Progenitor cell of endocrine pancreas (in vitro differentiated cells): ENCODE results near the gene COX7B. TPM values are rescaled to one million over a fixed set of nuclear protein-coding genes. Genes with fewer than 3 reads are reported as not detected.
A peak's percentile ranks its signal among the peaks of the same experiment; 100 is the strongest.

Experiments
- DNase-seq: peaks from one replicate; pipeline ENCODE4 v3.0.0; 2021; ENCODE audit warnings: low spot score; ENCODE audit not compliant: unreplicated experiment
- H3K27ac Mint-ChIP-seq: 2 replicates; pipeline ENCODE4 v1.8.0; 2021; ENCODE audit warnings: mild to moderate bottlenecking, moderate library complexity, mixed read lengths
- H3K27me3 Mint-ChIP-seq: 2 replicates; pipeline ENCODE4 v1.8.0; 2021; ENCODE audit warnings: mixed read lengths
- H3K36me3 Mint-ChIP-seq: 2 replicates; pipeline ENCODE4 v1.8.0; 2022; ENCODE audit warnings: mixed read lengths; ENCODE audit not compliant: insufficient read depth
- H3K4me1 Mint-ChIP-seq: 2 replicates; pipeline ENCODE4 v1.8.0; 2021; ENCODE audit warnings: low read depth, mixed read lengths
- H3K4me3 Mint-ChIP-seq: 2 replicates; pipeline ENCODE4 v1.8.0; 2021; ENCODE audit warnings: low read depth, mild to moderate bottlenecking, moderate library complexity, mixed read lengths
- H3K9me3 Mint-ChIP-seq: 2 replicates; pipeline ENCODE4 v1.8.0; 2021; ENCODE audit warnings: low read depth, mixed read lengths
- total RNA-seq: library from RNA; stranded (reverse); gene quantifications from 2 replicates; pipeline ENCODE4 v1.2.1, GENCODE V29; 2021
- TF ChIP-seq, protein P1 (sequence below): fragments of 200-600 bp; sonication (generic); IDR thresholded peaks from one replicate; pipeline ENCODE4 v1.5.0; 2021; ENCODE audit warnings: antibody characterized with exemption, mild to moderate bottlenecking; ENCODE audit not compliant: unreplicated experiment

Gene COX7B
- total RNA-seq, 1 donor from 2014 or later: 178 TPM

DNA sequence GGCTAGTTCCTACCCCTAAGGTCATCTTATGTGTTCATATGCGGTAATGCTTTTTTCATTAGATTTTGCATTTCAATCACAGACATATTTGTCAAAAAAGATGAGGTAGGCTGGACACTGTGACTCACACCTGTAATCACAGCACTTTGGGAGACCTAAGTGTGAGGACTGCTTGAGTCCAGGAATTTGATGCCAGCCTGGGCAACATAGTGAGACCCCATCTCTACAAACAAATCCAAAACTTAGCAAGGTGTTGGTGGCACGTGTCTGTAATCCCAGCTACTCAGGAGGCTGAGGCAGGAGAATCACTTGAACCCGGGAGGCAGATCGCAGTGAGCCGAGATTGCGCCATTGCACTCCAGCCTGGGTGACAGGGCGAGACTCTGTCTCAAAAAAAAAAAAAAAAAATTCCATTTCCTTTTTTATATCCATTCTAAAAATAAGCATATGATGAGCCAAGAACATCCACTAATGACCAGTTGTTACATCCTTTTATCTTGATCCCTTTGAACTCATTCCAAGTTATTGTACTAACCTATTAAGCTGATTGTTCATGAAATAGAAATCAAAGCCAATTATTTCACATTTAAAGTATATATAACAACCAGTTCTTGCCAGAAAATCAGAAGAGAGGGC lies 46.8 kb downstream of the COX7B start:
- H3K27ac Mint-ChIP-seq: no peak overlapping the region
- H3K27me3 Mint-ChIP-seq: no peaks in the 10 kb centered on the region
- TF ChIP-seq, protein P1, sequence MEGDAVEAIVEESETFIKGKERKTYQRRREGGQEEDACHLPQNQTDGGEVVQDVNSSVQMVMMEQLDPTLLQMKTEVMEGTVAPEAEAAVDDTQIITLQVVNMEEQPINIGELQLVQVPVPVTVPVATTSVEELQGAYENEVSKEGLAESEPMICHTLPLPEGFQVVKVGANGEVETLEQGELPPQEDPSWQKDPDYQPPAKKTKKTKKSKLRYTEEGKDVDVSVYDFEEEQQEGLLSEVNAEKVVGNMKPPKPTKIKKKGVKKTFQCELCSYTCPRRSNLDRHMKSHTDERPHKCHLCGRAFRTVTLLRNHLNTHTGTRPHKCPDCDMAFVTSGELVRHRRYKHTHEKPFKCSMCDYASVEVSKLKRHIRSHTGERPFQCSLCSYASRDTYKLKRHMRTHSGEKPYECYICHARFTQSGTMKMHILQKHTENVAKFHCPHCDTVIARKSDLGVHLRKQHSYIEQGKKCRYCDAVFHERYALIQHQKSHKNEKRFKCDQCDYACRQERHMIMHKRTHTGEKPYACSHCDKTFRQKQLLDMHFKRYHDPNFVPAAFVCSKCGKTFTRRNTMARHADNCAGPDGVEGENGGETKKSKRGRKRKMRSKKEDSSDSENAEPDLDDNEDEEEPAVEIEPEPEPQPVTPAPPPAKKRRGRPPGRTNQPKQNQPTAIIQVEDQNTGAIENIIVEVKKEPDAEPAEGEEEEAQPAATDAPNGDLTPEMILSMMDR: no peak
- H3K36me3 Mint-ChIP-seq: peaks cover 2% of the 10 kb centered on the region
- peaks cover 3% of the 10 kb centered on the region for H3K9me3 Mint-ChIP-seq
- no peaks in the 10 kb centered on the region for H3K4me1 Mint-ChIP-seq
- H3K4me3 Mint-ChIP-seq: no peak overlapping the region
- no peak for DNase-seq

DNA sequence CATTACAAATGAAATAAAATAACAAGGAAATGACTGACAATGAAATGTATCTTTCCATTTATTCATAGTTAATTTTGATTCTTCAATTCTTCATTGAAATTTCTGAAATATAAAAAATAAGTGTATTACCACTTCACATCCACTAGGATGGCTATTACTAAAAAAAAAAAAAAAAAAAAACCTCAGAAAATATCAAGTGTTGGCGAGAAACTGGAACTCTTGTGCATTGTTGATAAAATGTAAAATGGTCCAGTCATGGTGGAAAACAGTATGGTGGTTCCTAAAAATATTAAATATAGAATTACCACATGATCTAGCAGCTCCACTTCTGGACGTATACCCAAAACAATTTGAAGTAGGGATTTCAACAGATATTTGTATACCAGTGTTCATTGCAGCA lies 47.3 kb downstream of the COX7B start:
- TF ChIP-seq, protein P1: peak; percentile 15
- peaks cover 3% of the 10 kb centered on the region for H3K9me3 Mint-ChIP-seq

DNA sequence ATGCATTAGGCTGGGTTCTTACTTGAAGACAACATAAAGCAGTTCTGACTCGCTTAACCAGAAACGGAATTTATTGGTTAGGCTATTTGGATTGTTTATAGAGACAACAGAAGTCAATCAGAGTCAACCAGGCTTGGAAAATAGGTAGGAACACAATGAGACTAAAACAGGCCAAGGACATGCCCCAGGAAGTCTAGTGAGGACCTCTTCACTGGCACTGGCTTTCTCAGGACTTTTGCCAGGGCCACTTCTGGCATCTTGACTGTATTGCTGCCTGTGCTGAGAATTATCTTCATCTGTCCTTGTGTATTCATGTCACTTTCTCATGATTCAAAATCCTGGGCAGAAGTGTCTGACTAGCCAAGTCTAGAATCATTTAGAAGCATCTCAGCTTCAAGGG lies 50.6 kb downstream of the COX7B start:
- Mint-ChIP-seq H3K36me3 (peaks cover 2% of the 10 kb centered on the region), H3K27me3 (no peaks in the 10 kb centered on the region), H3K4me1 (no peaks in the 10 kb centered on the region), H3K9me3 (peaks cover 3% of the 10 kb centered on the region), H3K4me3 (no peak overlapping the region), H3K27ac (no peak overlapping the region)
- no peak for DNase-seq
- TF ChIP-seq, protein P1: no peak

More for the DNA sequence above, 47.3 kb downstream of the COX7B start:
- Mint-ChIP-seq H3K27me3 (no peaks in the 10 kb centered on the region), H3K4me1 (no peaks in the 10 kb centered on the region), H3K36me3 (peaks cover 2% of the 10 kb centered on the region), H3K4me3 (no peak overlapping the region), H3K27ac (no peak overlapping the region)
- no peak for DNase-seq

DNA sequence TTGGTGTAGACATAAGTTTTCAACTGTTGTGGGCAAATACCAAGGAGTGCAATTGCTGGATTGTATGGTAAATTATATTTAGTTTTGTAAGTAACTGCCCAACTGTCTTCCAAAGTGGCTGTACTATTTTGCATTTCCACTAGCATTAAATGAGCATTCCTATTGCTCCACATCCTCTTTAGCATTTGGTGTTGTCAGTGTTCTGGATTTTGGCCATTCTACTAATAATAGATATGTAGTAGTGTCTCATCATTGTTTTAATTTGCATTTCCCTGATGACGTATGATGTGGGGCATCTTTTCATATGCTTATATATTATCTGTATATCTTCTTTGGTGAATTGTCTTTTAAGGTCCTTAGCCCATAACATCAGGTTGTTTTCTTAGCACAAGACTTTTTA lies 52.9 kb downstream of the COX7B start:
- no peak overlapping the region for H3K27ac Mint-ChIP-seq
- peaks cover 7% of the 10 kb centered on the region for H3K9me3 Mint-ChIP-seq
- H3K4me1 Mint-ChIP-seq: no peaks in the 10 kb centered on the region
- H3K27me3 Mint-ChIP-seq: no peaks in the 10 kb centered on the region
- TF ChIP-seq, protein P1: no peak
- no peaks in the 10 kb centered on the region for H3K36me3 Mint-ChIP-seq
- no peak for DNase-seq
- H3K4me3 Mint-ChIP-seq: no peak overlapping the region

DNA sequence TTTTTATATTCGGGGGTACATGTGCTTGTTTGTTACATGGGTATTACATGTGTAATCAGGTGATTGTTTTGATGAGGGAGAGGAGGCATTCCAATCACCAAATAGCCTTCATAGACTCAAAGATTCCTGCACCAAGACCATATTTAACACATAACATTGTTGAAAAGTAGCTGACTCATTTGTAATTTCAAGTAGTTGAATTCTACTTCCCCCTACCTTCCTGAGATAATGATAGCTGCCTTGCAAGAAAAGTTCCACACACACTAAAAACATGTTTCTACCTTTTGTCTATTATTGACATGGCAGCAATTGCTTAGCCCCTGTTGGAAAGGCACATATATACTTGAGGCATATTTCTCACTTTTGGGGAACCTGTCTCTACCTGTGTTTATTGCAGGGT lies 54.0 kb downstream of the COX7B start:
- TF ChIP-seq, protein P1: no peak

More for the DNA sequence above, 54.0 kb downstream of the COX7B start:
- H3K4me1 Mint-ChIP-seq: no peaks in the 10 kb centered on the region
- peak overlapping the region; percentile 29 for H3K27ac Mint-ChIP-seq
- H3K4me3 Mint-ChIP-seq: no peak overlapping the region
- peaks cover 2% of the 10 kb centered on the region for H3K36me3 Mint-ChIP-seq
- no peaks in the 10 kb centered on the region for H3K27me3 Mint-ChIP-seq
- H3K9me3 Mint-ChIP-seq: peaks cover 16% of the 10 kb centered on the region
- no peak for DNase-seq
